WTC11 (cell line): Measurements from ENCODE around the gene FRA10AC1.

Source experiments
- AFF4 ChIP-seq: sonication (generic); formaldehyde crosslinking; IDR thresholded peaks from 2 replicates; pipeline ENCODE4 v1.8.1; 2023; ENCODE audit warnings: mild to moderate bottlenecking, missing genetic modification reagents, borderline replicate concordance
- CREB1 ChIP-seq: sonication (generic); formaldehyde crosslinking; IDR thresholded peaks from 2 replicates; pipeline ENCODE4 v1.8.0; 2023; ENCODE audit warnings: mild to moderate bottlenecking, missing genetic modification reagents
- CTCF ChIP-seq: fragments of 200-600 bp; IDR thresholded peaks from 2 replicates; pipeline ENCODE4 v1.8.0; 2022; ENCODE audit warnings: antibody characterized with exemption
- ELF4 ChIP-seq: sonication (generic); formaldehyde crosslinking; IDR thresholded peaks from 2 replicates; pipeline ENCODE4 v1.8.1; 2022; ENCODE audit warnings: low read depth, mild to moderate bottlenecking, moderate library complexity, missing genetic modification reagents
- FOXK1 ChIP-seq: sonication (generic); formaldehyde crosslinking; IDR thresholded peaks from 2 replicates; pipeline ENCODE4 v1.8.0; 2022; ENCODE audit warnings: mild to moderate bottlenecking, moderate library complexity, missing genetic modification reagents
- GABPB1 ChIP-seq: sonication (generic); formaldehyde crosslinking; IDR thresholded peaks from 2 replicates; pipeline ENCODE4 v1.8.1; 2023; ENCODE audit warnings: mild to moderate bottlenecking, missing genetic modification reagents
- MAX ChIP-seq: sonication (generic); formaldehyde crosslinking; IDR thresholded peaks from 2 replicates; pipeline ENCODE4 v1.8.0; 2022; ENCODE audit warnings: mild to moderate bottlenecking, missing genetic modification reagents
- RELA ChIP-seq: sonication (generic); formaldehyde crosslinking; IDR thresholded peaks from 2 replicates; pipeline ENCODE4 v1.8.1; 2022; ENCODE audit warnings: missing genetic modification reagents, mild to moderate bottlenecking, borderline replicate concordance
- USF2 ChIP-seq: sonication (generic); formaldehyde crosslinking; IDR thresholded peaks from 2 replicates; pipeline ENCODE4 v1.8.1; 2023; ENCODE audit warnings: mild to moderate bottlenecking, missing genetic modification reagents, moderate library complexity
- ZNF396 ChIP-seq: fragments of 250-450 bp; sonication (Bioruptor Pico); IDR thresholded peaks from 2 replicates; pipeline ENCODE4 v1.8.0; 2021; ENCODE audit warnings: mild to moderate bottlenecking, moderate library complexity, borderline replicate concordance
- ZNF423 ChIP-seq: fragments of 250-450 bp; sonication (Bioruptor Pico); IDR thresholded peaks from 2 replicates; pipeline ENCODE4 v2.1.2; 2022; ENCODE audit warnings: mild to moderate bottlenecking, moderate library complexity
- ZNF532 ChIP-seq: fragments of 250-450 bp; sonication (Bioruptor Pico); IDR thresholded peaks from 2 replicates; pipeline ENCODE4 v1.9.0; 2021; ENCODE audit warnings: mild to moderate bottlenecking, borderline replicate concordance

GRCh38 chr10:93678386-93678785 lies 24.0 kb downstream of the FRA10AC1 start:
- TF ChIP-seq GABPB1 (CRISPR knock-in tag) (no peak), CREB1 (no peak), MAX (no peak), AFF4 (CRISPR knock-in tag) (no peak), CTCF (no peak), ELF4 (no peak), ZNF423 (CRISPR knock-in tag) (no peak), ZNF396 (CRISPR knock-in tag) (no peak), FOXK1 (CRISPR knock-in tag) (no peak), ZNF532 (CRISPR knock-in tag) (no peak), USF2 (no peak), RELA (CRISPR knock-in tag) (no peak)
